ENCODE data around the gene DDX49. TPM values are rescaled to one million over a fixed set of nuclear protein-coding genes. Genes with fewer than 3 reads are reported as not detected.
A peak's percentile ranks its signal among the peaks of the same experiment; 100 is the strongest.

DDX49 gene
- total and polyA plus RNA-seq, 4 donors = 13.2 to 36.1 (median 29.2) TPM

DNA sequence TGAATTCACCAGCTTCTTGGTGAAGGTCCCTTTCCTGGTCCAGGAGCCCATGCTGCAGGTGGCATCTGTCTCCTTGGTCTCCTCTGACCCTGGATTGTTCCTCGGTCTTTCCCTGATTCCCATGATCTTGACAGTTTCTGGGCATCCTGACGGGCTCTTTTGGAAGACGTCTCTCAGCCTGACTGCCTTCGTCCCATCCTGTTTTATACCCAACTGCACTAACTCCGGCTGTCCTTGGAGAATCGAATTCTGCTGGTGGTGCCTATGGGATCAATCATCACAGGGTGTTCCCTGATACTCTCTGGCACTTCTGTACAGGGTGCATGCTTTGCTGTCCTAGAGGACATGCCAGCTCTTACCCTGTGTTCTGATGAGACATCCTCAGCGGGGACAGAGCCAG lies 42.6 kb upstream of the DDX49 start:
- Histone ChIP-seq H3K4me3 (ENCODE audit: low read depth in 1 of 3, low read length in 3 of 3) (no peak overlapping the region), H3K36me3 (ENCODE audit: control insufficient read depth in 4 of 4, insufficient read depth in 3 of 4, low read depth in 1 of 4, low read length in 3 of 4) (no peaks in the 10 kb centered on the region), H3K27ac (ENCODE audit: low read depth in 1 of 2, low read length in 2 of 2) (no peak overlapping the region), H3K9ac (ENCODE audit: low read depth in 1 of 2, low read length in 2 of 2) (no peak overlapping the region), H3K9me3 (ENCODE audit: control insufficient read depth in 4 of 4, low read length in 3 of 4) (peaks cover 0 to 3% (median under 1%) of the 10 kb centered on the region in 4 donors), H3K4me1 (ENCODE audit: control insufficient read depth in 4 of 4, insufficient read depth in 4 of 4, low read length in 3 of 4) (no peaks in the 10 kb centered on the region), H3K27me3 (ENCODE audit: control insufficient read depth in 4 of 4, insufficient read depth in 4 of 4, low read length in 3 of 4) (no peaks in the 10 kb centered on the region)
- TF ChIP-seq JUND (IDR thresholded peaks at IDR 0.05) (no peak), NR2F2 (IDR thresholded peaks at IDR 0.05) (no peak)
- 97% methylated on average over 7 of the region's 7 CpGs for WGBS
- DNase-seq (ENCODE audit: low spot score) = no peak

DNA sequence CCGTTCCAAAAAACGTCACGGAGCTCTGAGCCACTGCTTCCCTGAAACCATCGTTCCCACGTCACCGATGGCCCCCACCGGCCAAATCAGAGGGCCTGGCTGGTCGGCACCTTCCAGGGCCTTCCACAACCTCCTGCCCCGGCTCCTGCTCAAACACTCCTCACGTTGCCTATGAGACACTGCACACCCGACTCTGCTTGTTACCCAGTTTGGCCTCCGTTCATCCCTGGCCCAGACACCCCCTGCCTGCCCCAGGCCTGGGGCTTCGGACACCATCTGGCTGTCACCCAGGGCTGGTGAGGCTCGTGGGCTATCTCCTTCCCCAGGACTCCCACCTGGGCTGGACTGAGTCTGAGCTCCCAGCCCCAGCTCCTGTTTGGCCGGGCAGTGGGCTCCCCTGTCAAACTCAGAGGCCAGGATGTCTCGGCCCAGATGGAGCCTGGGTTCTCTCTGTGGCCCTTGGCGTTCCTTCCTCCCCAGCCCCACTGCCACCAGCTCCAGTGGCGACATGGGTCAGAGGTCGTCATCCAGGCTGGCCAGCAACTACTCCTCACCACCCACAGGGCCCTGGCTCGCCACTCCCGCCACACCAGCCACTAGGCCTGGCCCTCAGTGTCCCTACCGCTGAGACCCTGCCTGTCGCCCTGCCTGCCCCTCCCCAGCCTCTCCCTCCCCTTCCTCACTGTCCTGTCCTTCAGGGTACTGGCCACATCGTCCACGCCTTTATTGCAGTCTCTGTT lies 41.3 kb upstream of the DDX49 start:
- Histone ChIP-seq H3K4me1 (ENCODE audit: control insufficient read depth in 4 of 4, insufficient read depth in 4 of 4, low read length in 3 of 4) (no peaks in the 10 kb centered on the region), H3K9me3 (ENCODE audit: control insufficient read depth in 4 of 4, low read length in 3 of 4) (peaks cover 0 to 3% (median under 1%) of the 10 kb centered on the region in 4 donors), H3K36me3 (ENCODE audit: control insufficient read depth in 4 of 4, insufficient read depth in 3 of 4, low read depth in 1 of 4, low read length in 3 of 4) (no peaks in the 10 kb centered on the region), H3K27ac (ENCODE audit: low read depth in 1 of 2, low read length in 2 of 2) (no peak overlapping the region), H3K4me3 (ENCODE audit: low read depth in 1 of 3, low read length in 3 of 3) (no peak overlapping the region), H3K27me3 (ENCODE audit: control insufficient read depth in 4 of 4, insufficient read depth in 4 of 4, low read length in 3 of 4) (no peaks in the 10 kb centered on the region), H3K9ac (ENCODE audit: low read depth in 1 of 2, low read length in 2 of 2) (no peak overlapping the region)
- TF ChIP-seq, protein P1, sequence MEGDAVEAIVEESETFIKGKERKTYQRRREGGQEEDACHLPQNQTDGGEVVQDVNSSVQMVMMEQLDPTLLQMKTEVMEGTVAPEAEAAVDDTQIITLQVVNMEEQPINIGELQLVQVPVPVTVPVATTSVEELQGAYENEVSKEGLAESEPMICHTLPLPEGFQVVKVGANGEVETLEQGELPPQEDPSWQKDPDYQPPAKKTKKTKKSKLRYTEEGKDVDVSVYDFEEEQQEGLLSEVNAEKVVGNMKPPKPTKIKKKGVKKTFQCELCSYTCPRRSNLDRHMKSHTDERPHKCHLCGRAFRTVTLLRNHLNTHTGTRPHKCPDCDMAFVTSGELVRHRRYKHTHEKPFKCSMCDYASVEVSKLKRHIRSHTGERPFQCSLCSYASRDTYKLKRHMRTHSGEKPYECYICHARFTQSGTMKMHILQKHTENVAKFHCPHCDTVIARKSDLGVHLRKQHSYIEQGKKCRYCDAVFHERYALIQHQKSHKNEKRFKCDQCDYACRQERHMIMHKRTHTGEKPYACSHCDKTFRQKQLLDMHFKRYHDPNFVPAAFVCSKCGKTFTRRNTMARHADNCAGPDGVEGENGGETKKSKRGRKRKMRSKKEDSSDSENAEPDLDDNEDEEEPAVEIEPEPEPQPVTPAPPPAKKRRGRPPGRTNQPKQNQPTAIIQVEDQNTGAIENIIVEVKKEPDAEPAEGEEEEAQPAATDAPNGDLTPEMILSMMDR (IDR thresholded peaks at IDR 0.05; ENCODE audit: low read depth, low read length, missing input control) = no peak
- no peak for DNase-seq (ENCODE audit: low spot score)
- WGBS = 93% methylated on average over 25 of the region's 25 CpGs

GRCh38 chr19:18878858-18879578 lies 40.5 kb upstream of the DDX49 start:
- TF ChIP-seq RXRA (IDR thresholded peaks at IDR 0.05) (no peak), SP1 (IDR thresholded peaks at IDR 0.05) (no peak)
- no peak overlapping the region for H3K4me3 ChIP-seq (ENCODE audit: low read depth in 1 of 3, low read length in 3 of 3)
- H3K27ac ChIP-seq (ENCODE audit: low read depth in 1 of 2, low read length in 2 of 2) = no peak overlapping the region
- H3K9ac ChIP-seq (ENCODE audit: low read depth in 1 of 2, low read length in 2 of 2) = no peak overlapping the region
- DNase-seq (ENCODE audit: low spot score) = no peak
- H3K4me1 ChIP-seq (ENCODE audit: control insufficient read depth in 4 of 4, insufficient read depth in 4 of 4, low read length in 3 of 4) = no peaks in the 10 kb centered on the region
- no peaks in the 10 kb centered on the region for H3K36me3 ChIP-seq (ENCODE audit: control insufficient read depth in 4 of 4, insufficient read depth in 3 of 4, low read depth in 1 of 4, low read length in 3 of 4)
- H3K9me3 ChIP-seq (ENCODE audit: control insufficient read depth in 4 of 4, low read length in 3 of 4) = peaks cover 0 to 3% (median under 1%) of the 10 kb centered on the region in 4 donors
- no peaks in the 10 kb centered on the region for H3K27me3 ChIP-seq (ENCODE audit: control insufficient read depth in 4 of 4, insufficient read depth in 4 of 4, low read length in 3 of 4)
- WGBS = 90% methylated on average over 34 of the region's 34 CpGs

GRCh38 chr19:18879579-18880373 lies 39.7 kb upstream of the DDX49 start:
- H3K27ac ChIP-seq (ENCODE audit: low read depth in 1 of 2, low read length in 2 of 2) = no peak overlapping the region

More at GRCh38 chr19:18879579-18880373, 39.7 kb upstream of the DDX49 start:
- 68% methylated on average over 13 of the region's 13 CpGs for WGBS
- Histone ChIP-seq H3K9me3 (ENCODE audit: control insufficient read depth in 4 of 4, low read length in 3 of 4) (peaks cover 0 to 3% (median under 1%) of the 10 kb centered on the region in 4 donors), H3K36me3 (ENCODE audit: control insufficient read depth in 4 of 4, insufficient read depth in 3 of 4, low read depth in 1 of 4, low read length in 3 of 4) (no peaks in the 10 kb centered on the region), H3K4me3 (ENCODE audit: low read depth in 1 of 3, low read length in 3 of 3) (no peak overlapping the region), H3K4me1 (ENCODE audit: control insufficient read depth in 4 of 4, insufficient read depth in 4 of 4, low read length in 3 of 4) (no peaks in the 10 kb centered on the region), H3K27me3 (ENCODE audit: control insufficient read depth in 4 of 4, insufficient read depth in 4 of 4, low read length in 3 of 4) (no peaks in the 10 kb centered on the region), H3K9ac (ENCODE audit: low read depth in 1 of 2, low read length in 2 of 2) (no peak overlapping the region)
- peak; percentile 48 for DNase-seq (ENCODE audit: low spot score)
- TF ChIP-seq NR2F2 (IDR thresholded peaks at IDR 0.05) (no peak), FOXA1 (IDR thresholded peaks at IDR 0.05) (no peak), HNF4G (IDR thresholded peaks at IDR 0.05) (no peak), SP1 (IDR thresholded peaks at IDR 0.05) (no peak), TAF1 (conservative IDR thresholded peaks at IDR 0.05) (no peak), ZBTB33 (IDR thresholded peaks at IDR 0.05) (no peak), MAX (IDR thresholded peaks at IDR 0.05) (no peak)
- TF ChIP-seq, protein P2, sequence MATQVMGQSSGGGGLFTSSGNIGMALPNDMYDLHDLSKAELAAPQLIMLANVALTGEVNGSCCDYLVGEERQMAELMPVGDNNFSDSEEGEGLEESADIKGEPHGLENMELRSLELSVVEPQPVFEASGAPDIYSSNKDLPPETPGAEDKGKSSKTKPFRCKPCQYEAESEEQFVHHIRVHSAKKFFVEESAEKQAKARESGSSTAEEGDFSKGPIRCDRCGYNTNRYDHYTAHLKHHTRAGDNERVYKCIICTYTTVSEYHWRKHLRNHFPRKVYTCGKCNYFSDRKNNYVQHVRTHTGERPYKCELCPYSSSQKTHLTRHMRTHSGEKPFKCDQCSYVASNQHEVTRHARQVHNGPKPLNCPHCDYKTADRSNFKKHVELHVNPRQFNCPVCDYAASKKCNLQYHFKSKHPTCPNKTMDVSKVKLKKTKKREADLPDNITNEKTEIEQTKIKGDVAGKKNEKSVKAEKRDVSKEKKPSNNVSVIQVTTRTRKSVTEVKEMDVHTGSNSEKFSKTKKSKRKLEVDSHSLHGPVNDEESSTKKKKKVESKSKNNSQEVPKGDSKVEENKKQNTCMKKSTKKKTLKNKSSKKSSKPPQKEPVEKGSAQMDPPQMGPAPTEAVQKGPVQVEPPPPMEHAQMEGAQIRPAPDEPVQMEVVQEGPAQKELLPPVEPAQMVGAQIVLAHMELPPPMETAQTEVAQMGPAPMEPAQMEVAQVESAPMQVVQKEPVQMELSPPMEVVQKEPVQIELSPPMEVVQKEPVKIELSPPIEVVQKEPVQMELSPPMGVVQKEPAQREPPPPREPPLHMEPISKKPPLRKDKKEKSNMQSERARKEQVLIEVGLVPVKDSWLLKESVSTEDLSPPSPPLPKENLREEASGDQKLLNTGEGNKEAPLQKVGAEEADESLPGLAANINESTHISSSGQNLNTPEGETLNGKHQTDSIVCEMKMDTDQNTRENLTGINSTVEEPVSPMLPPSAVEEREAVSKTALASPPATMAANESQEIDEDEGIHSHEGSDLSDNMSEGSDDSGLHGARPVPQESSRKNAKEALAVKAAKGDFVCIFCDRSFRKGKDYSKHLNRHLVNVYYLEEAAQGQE (IDR thresholded peaks at IDR 0.05) = no peak
